ENCODE data around the gene UBA6.
A peak's percentile ranks its signal among the peaks of the same experiment; 100 is the strongest.
"Not testable (repeated sequence)": the region's sequence is repeated elsewhere in the genome, so short reads cannot be mapped to it uniquely, and the experiment has no call there.

The UBA6 gene

GRCh38 chr4:67700738-67701516, at the start of gene UBA6:
UBA6 (minus strand) TSS chr4:67701155; CDS start chr4:67701119, 36 bp downstream.
- peak; percentile 84 for DNase-seq

DNA sequence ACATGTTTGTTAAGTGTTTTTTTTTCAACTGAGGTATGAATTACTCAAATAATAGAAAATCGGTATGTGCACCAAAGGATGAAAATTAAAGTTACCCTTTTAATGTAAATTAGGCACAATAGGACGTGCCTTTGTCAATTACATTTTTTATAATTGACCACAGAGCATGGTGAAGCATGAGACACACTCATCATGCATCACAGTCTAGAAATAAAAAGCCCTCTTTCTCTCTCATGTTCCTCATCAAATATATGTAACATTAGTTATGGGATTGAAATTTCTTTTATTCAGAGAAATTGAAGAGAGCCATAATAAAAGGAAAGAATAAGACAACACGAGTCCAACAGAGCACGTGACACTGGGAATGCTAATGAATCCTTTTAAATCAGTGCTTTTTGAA, 49.7 kb upstream of the UBA6 start:
- no peak for DNase-seq

GRCh38 chr4:67749286-67749685, 48.3 kb upstream of the UBA6 start:
- no peak for DNase-seq

GRCh38 chr4:67746797-67747495, 46.0 kb upstream of the UBA6 start:
- peak; percentile 15 for DNase-seq

- no peak for DNase-seq
Measured at GRCh38 chr4:67744561-67745283, 43.8 kb upstream of the UBA6 start.

DNA sequence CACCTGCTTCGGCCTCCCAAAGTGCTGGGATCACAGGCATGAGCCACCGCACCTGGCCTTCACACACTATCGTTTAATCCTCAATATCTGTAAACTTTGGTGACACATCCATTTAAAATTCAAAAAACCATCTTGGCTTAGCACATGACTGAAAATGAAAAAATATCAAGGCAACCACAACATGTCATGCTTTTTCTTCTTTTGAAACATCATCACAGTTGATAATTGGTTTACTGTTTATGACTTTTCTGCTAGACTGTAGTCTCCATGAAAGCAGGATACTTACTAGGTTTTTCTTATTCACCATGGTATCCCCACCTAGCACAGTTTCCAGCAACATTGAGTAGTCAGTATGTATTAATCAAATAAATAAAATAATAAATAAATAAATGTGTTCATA, 42.2 kb upstream of the UBA6 start:
- DNase-seq, result no peak

GRCh38 chr4:67736262-67736661, 35.3 kb upstream of the UBA6 start:
- DNase-seq, result no peak

DNA sequence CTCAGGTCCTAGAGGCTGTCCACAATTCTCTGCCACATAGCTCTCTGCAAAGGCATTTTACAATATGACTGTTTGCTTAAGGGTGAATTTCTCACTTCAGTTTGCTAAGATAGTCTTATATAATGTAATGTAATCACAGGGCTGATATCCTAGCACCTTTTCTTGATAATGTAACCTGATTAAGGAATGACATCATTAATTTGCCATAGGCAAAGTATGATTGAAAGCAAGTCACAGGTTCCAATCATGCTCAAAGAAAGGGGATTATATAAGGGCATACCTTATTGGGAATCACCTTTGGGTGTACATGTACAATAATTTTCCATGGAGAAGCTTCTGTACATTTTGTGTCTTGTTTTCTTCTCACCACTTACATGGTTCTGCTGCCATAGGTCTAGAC, 34.4 kb upstream of the UBA6 start:
- no peak for DNase-seq

DNA sequence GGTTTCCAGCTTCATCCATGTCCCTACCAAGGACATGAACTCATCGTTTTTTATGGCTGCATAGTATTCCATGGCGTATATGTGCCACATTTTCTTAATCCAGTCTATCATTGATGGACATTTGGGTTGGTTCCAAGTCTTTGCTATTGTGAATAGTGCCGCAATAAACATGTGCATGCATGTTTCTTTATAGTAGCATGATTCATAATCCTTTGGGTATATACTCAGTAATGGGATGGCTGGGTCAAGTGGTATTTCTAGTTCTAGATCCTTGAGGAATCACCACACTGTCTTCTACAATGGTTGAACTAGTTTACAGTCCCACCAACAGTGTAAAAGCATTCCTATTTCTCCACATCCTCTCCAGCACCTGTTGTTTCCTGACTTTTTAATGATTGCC, 29.6 kb upstream of the UBA6 start:
- not testable (repeated sequence) for DNase-seq

GRCh38 chr4:67727124-67727850, 26.3 kb upstream of the UBA6 start:
- DNase-seq, result no peak

DNA sequence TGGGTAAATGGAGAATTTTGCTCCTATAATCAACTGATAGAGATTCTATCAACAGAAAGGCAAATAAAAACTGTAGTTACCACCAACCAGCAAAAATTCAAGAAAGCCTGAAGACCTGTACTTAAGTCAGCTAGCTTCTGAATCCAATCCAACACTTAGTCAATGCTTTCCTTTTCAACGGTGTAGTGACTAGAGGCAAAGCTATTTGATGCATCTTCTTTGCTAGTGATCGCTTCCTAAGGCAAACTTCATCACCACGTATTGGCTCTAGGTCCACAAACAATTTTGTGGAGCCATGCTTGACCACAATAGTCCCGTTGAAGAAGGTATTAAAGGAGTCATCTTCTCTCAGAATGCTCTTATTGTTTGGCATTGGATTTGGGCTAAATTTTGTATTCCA, 25.0 kb upstream of the UBA6 start:
- DNase-seq, result no peak

GRCh38 chr4:67725132-67725531, 24.2 kb upstream of the UBA6 start:
- no peak for DNase-seq

DNA sequence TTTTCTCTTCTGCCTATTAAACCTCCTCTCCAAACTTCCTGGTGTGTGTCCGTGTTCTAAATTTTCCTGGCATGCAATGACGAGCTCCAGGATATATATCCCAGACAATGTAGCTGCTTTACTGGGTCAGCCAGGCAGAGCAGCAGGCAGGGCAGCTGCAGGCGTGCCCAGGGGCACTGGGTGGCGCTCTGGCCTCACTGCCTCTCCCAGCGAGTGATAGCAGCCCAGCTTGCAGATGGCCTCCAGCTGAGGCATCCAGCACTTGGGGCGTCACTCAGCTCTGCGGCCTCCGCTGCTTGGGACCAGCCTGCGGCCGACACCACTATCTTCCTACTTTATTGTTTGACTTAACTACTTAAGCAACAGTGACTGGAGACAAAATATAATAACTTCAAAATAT, 23.0 kb upstream of the UBA6 start:
- DNase-seq, result no peak

GRCh38 chr4:67723341-67723740, 22.4 kb upstream of the UBA6 start:
- DNase-seq, result no peak

DNA sequence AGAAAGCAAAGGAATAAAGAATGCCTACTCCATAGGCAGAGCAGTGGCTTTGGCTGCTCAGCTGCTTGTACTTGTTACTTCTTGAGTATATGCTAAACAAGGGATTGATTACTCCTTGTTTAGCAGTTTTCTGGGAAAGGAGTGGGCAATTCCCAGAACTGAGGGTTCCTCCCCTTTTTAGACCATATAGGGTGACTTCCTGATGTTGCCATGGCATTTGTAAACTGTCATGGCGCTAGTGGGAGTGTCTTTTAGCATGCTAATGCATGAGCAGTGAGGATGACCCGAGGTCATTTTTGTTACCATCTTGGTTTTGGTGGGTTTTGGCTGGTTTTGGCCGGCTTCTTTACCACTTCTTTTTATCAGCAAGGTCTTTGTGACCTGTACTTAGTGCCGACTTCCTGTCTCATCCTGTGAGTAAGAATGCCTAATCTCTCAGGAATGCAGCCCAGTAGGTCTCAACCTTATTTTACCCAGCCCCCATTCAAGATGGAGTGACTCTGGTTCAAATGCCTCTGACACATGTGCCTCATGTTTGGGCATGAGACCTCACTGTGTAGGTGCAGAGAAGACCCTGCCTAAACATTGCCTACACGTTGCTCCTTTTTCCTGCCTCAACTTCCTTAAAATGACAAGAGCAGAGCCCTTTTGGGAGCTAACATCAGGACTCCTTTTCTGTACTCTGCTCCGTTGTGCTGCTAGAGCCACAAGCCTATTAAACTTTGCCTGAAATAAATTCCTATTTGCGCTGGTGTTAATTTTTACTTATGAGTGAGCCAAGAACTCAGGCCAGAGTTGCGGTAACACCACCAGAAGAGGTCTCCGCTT, 21.0 kb upstream of the UBA6 start:
- no peak for DNase-seq

DNA sequence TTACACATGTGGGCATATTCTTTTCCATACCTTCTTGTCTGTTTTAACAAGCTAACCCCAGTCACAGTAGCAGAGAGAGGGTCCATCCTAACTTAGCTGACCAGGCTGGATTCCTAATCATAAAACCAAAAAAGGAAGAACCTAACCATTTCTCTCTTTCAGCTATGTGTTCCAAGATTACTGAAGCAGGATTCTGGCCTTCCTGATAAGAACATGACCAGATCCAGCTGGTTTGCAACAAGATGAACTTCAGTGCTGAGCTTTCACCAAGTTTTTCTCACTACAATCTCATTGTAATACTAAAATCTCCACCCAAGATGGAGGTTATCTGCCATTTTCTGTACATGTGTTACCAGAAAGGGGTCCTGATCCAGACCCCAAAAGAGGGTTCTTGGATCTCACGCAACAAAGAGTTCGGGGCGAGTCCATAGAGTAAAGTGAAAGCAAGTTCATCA, 20.4 kb upstream of the UBA6 start:
- DNase-seq, result no peak

DNA sequence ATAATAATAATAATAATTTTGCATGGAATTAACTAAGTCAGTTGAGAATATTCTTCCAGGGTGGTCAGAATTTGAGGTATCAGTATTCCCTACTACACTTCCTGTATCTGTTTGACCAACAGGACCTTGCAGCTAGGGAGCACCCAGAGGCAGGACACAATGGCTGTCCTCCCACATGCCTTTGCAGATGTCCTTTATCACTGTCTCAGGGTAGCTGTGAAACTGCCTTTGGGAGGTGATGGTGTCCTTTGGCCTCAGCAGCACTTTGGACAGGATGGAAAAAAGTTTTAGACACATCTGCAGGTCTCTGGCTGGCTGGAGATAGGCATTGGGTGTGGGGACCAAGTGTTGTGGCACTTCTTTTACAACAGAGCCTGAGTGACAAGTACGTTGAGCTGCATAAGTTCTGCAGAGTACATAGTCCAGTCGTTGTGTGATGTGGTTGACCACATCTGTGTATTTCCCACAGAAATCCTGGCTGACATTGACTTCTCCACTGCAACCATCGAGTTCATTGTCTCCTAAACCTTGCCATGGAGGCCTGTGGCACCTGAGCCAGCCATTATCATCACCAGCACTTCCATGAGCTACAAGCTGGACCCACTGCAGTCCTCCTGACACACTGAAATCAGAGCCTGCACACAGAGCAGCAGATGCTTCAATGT, 19.1 kb upstream of the UBA6 start:
- DNase-seq, result no peak

DNA sequence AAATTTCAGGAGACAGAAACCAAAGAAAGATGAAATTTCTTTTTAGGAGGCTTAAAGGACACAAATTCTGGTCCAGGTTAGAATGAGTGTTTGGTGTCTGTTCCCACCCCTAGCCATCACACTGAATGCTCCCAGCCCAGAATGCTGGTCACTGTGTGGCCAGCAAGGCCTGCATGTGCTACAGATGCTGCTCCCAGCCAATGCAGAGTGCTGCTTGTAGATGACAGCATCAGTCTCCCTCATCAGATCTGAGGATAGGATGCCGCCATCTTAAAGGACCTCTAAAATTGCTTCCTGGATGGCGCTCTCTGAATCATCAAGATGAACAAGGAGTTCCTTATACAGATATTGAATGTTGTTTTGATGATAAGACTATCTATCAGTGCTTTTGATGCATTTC, 17.9 kb upstream of the UBA6 start:
- no peak for DNase-seq

- DNase-seq, result no peak
Measured at GRCh38 chr4:67717586-67717985, 16.6 kb upstream of the UBA6 start.

- DNase-seq, result no peak
Measured at GRCh38 chr4:67714955-67715354, 14.0 kb upstream of the UBA6 start.

DNA sequence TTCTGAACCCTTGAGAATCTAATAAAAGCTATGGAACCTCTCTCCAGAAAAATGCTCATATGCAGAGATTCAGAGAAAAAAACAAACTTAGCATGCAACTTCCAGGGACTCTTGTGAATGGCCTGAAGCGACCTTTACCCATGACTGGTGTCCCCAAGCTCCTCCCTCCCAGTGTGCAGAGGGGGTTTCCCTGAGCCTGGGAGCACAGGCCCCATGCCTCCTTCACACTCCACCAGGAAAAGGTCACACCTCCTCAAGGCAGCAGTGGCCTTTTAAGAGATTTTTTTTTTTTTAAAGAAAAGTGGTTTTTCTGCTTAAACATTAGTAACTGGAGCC, 13.3 kb upstream of the UBA6 start:
- no peak for DNase-seq
